Measurements from ENCODE around the gene REPIN1. TPM values are rescaled to one million over a fixed set of nuclear protein-coding genes. Genes with fewer than 3 reads are reported as not detected.
A peak's percentile ranks its signal among the peaks of the same experiment; 100 is the strongest.

REPIN1 gene
- total RNA-seq, 2 donors from 2014 or later, result 189 to 304 TPM

GRCh38 chr7:150378115-150378852 is 9.7 kb downstream of the REPIN1 start:
- H3K27ac ChIP-seq, result peak overlapping the region; percentile 97
- peak overlapping the region; percentile 96 for H3K4me3 ChIP-seq
- TF ChIP-seq CTCF (IDR thresholded peaks at IDR 0.05), result no peak
- H3K9ac ChIP-seq (ENCODE audit: low read depth in 2 of 2, low read length in 2 of 2), result peak overlapping the region; percentile 81 to 95
- H3K4me1 ChIP-seq, result peaks cover 23% of the 10 kb centered on the region
- peak; percentile 85 for DNase-seq
- intact Hi-C loops (cut with DNase I), result no loop called here
- no peaks in the 10 kb centered on the region for H3K9me3 ChIP-seq
- no peaks in the 10 kb centered on the region for H3K27me3 ChIP-seq
- no peaks in the 10 kb centered on the region for H3K36me3 ChIP-seq

GRCh38 chr7:150378853-150379440 is 10.3 kb downstream of the REPIN1 start, which contains the start of gene ZNF775:
Gene ZNF775, plus strand, starts transcription at chr7:150379330. Its CDS starts 9,141 bp downstream, at chr7:150388471.
- H3K36me3 ChIP-seq, result no peaks in the 10 kb centered on the region
- peak within 1 kb of the TSS; percentile 97 for H3K27ac ChIP-seq
- no peaks in the 10 kb centered on the region for H3K27me3 ChIP-seq
- H3K9me3 ChIP-seq, result no peaks in the 10 kb centered on the region
- no peak for TF ChIP-seq CTCF (IDR thresholded peaks at IDR 0.05)
- peak within 1 kb of the TSS; percentile 96 for H3K4me3 ChIP-seq
- peak; percentile 96 for DNase-seq
- peaks cover 28% of the 10 kb centered on the region for H3K4me1 ChIP-seq
- H3K9ac ChIP-seq (ENCODE audit: low read depth in 2 of 2, low read length in 2 of 2), result peak within 1 kb of the TSS; percentile 81 to 95
- intact Hi-C loops (cut with DNase I), result no loop called here

- no peaks in the 10 kb centered on the region for H3K36me3 ChIP-seq
- TF ChIP-seq CTCF (IDR thresholded peaks at IDR 0.05), result no peak
- no peaks in the 10 kb centered on the region for H3K9me3 ChIP-seq
- H3K27me3 ChIP-seq, result no peaks in the 10 kb centered on the region
- peak overlapping the region; percentile 97 for H3K27ac ChIP-seq
- DNase-seq, result peak; percentile 66
- H3K4me3 ChIP-seq, result peak overlapping the region; percentile 96
- peaks cover 28% of the 10 kb centered on the region for H3K4me1 ChIP-seq
- intact Hi-C loops (cut with DNase I), result no loop called here
- peak overlapping the region; percentile 75 to 86 for H3K9ac ChIP-seq (ENCODE audit: low read depth in 2 of 2, low read length in 2 of 2)
These were observed 11.1 kb downstream of the REPIN1 start for GRCh38 chr7:150379441-150380379.

DNA sequence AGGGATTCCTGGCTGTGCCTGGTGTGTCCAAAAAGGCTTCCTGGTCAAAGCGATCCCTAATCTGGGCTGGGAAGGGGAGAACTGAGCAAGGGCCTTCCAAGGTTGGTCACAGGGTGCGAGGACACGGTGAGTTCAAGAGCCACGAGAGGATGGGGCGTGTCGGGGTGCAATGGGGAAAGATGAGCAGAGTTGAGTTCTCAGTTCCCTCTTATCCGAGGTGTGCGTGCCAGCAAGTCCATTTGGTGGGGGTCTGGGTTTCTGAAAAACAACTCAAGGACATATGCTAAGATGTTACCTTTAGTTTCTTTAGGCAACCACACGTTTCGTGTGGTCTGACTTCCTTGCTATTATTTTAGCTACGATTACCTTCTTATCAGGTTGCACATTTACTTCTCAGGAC is 11.8 kb downstream of the REPIN1 start:
- Histone ChIP-seq H3K9me3 (no peaks in the 10 kb centered on the region), H3K27ac (peak overlapping the region; percentile 97), H3K27me3 (no peaks in the 10 kb centered on the region), H3K36me3 (no peaks in the 10 kb centered on the region), H3K4me3 (no peak overlapping the region), H3K9ac (ENCODE audit: low read depth in 2 of 2, low read length in 2 of 2) (peak overlapping the region; percentile 14 to 86), H3K4me1 (peaks cover 28% of the 10 kb centered on the region)
- no peak for TF ChIP-seq CTCF (IDR thresholded peaks at IDR 0.05)
- no peak for DNase-seq
- intact Hi-C loops (cut with DNase I), result no loop called here

DNA sequence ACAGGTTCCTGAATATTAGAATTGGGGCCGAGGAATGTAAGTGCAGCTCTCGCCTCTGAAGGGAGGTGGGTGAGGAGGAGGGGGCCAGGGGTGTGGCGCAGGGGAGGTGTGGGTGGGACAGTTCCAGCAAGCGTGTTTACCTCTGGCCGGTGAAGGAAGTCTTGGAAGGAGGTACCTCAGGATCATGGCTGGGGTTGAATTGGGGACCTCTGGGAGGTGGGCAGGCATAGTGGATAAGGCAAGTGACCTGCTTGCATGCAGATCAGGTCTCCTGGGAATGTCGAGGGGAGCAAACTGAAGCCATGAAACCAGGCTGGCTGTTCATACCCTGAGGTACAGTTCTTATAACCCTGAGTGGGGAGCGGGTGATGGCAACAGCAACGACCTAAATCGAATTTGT is 12.5 kb downstream of the REPIN1 start:
- no peaks in the 10 kb centered on the region for H3K36me3 ChIP-seq
- H3K27me3 ChIP-seq, result no peaks in the 10 kb centered on the region
- DNase-seq, result no peak
- H3K4me1 ChIP-seq, result peaks cover 28% of the 10 kb centered on the region
- H3K4me3 ChIP-seq, result no peak overlapping the region
- H3K27ac ChIP-seq, result peak overlapping the region; percentile 97
- peak overlapping the region; percentile 36 to 86 for H3K9ac ChIP-seq (ENCODE audit: low read depth in 2 of 2, low read length in 2 of 2)
- no peaks in the 10 kb centered on the region for H3K9me3 ChIP-seq
- no peak for TF ChIP-seq CTCF (IDR thresholded peaks at IDR 0.05)
- intact Hi-C loops (cut with DNase I), result no loop called here

Data from colonic mucosa (tissue), 4 donors.